IMR-90 (cell line): Measurements from ENCODE around the gene CLCNKA. TPM values are rescaled to one million over a fixed set of nuclear protein-coding genes. Genes with fewer than 3 reads are reported as not detected.

Experiments
- ATAC-seq: fragments of 200-7000 bp; cut with Tn5 transposase; 2 replicates; pipeline ENCODE4 v1.9.1; 2020; ENCODE audit warnings: low read depth, mild to moderate bottlenecking, moderate library complexity
- BruUV-seq: library from RNA; stranded (reverse); fragments of 400-500 nt; replicated peaks from 2 replicates; lab custom pipeline; 2021; lab: Mats Ljungman, UMichigan
- CTCF ChIA-PET: fragments of 300-600 bp; formaldehyde crosslinking; extraction: SDS; loops from one replicate; lab custom pipeline; 2021; ENCODE audit warnings: antibody characterized with exemption; lab: Yijun Ruan, JAX
- POLR2A ChIA-PET: fragments of 300-600 bp; sonication (Branson Sonifier 250); formaldehyde crosslinking; loops from one replicate; lab custom pipeline; 2022; ENCODE audit warnings: antibody characterized with exemption; ENCODE audit not compliant: unreplicated experiment; lab: Charles Lee
- DNase-seq: peaks from one replicate; pipeline ENCODE4 v3.0.0; 2013
- H2AFZ ChIP-seq: replicated peaks from 2 replicates; pipeline ENCODE3; 2013; ENCODE audit warnings: low read length, mild to moderate bottlenecking; ENCODE audit not compliant: poor library complexity
- H2AK5ac ChIP-seq: 2 replicates; pipeline ENCODE4 v1.6.1; 2013; ENCODE audit warnings: low read depth, low read length, inconsistent platforms
- H2AK9ac ChIP-seq: replicated peaks from 2 replicates; pipeline ENCODE3; 2013; ENCODE audit warnings: mild to moderate bottlenecking, low read depth, low read length, moderate library complexity; ENCODE audit not compliant: poor library complexity
- H2BK120ac ChIP-seq: 2 replicates; pipeline ENCODE4 v1.6.1; 2013; ENCODE audit warnings: low read depth, low read length, inconsistent platforms
- H2BK15ac ChIP-seq: 3 replicates; pipeline ENCODE4 v1.6.1; 2013; ENCODE audit warnings: low read depth, low read length, inconsistent platforms
- H2BK20ac ChIP-seq: 2 replicates; pipeline ENCODE4 v1.6.1; 2013; ENCODE audit warnings: low read depth, mild to moderate bottlenecking, inconsistent platforms, low read length, moderate library complexity
- H2BK5ac ChIP-seq: 2 replicates; pipeline ENCODE4 v1.6.1; 2013; ENCODE audit warnings: mild to moderate bottlenecking, low read depth, low read length, inconsistent platforms; ENCODE audit not compliant: poor library complexity, severe bottlenecking
- H3K14ac ChIP-seq: replicated peaks from 2 replicates; pipeline ENCODE4 v1.6.1; 2013; ENCODE audit warnings: low read depth, low read length, inconsistent platforms
- H3K18ac ChIP-seq: 2 replicates; pipeline ENCODE4 v1.6.1; 2013; ENCODE audit warnings: low read depth, low read length, control low read depth
- H3K23ac ChIP-seq: 2 replicates; pipeline ENCODE4 v1.6.1; 2013; ENCODE audit warnings: low read depth, low read length, inconsistent platforms
- H3K27ac ChIP-seq: 2 replicates; pipeline ENCODE4 v1.5.1; 2013; ENCODE audit warnings: mild to moderate bottlenecking, control low read depth, low read length; ENCODE audit not compliant: insufficient read depth
- H3K27me3 ChIP-seq: 2 replicates; pipeline ENCODE4 v1.6.1; 2013; ENCODE audit warnings: low read length; ENCODE audit not compliant: control insufficient read depth, insufficient read depth
- H3K36me3 ChIP-seq: 2 replicates; pipeline ENCODE4 v1.6.1; 2013; ENCODE audit warnings: low read length, mixed read lengths; ENCODE audit not compliant: control insufficient read depth, insufficient read depth
- H3K4ac ChIP-seq: 2 replicates; pipeline ENCODE4 v1.6.1; 2013; ENCODE audit warnings: low read depth, low read length, inconsistent platforms
- H3K4me1 ChIP-seq: 2 replicates; pipeline ENCODE4 v1.6.1; 2013; ENCODE audit warnings: low read length, mixed read lengths; ENCODE audit not compliant: control insufficient read depth, insufficient read depth
- H3K4me2 ChIP-seq: 2 replicates; pipeline ENCODE4 v1.6.1; 2013; ENCODE audit warnings: low read depth, mild to moderate bottlenecking, control low read depth, low read length, moderate library complexity
- H3K4me3 ChIP-seq: 2 replicates; pipeline ENCODE4 v1.5.1; 2013; ENCODE audit warnings: low read depth, mild to moderate bottlenecking, control low read depth, low read length, moderate library complexity; ENCODE audit not compliant: insufficient read depth
- H3K56ac ChIP-seq: 2 replicates; pipeline ENCODE4 v1.6.1; 2013; ENCODE audit warnings: low read length, inconsistent platforms; ENCODE audit not compliant: insufficient read depth; ENCODE audit errors: extremely low read depth
- H3K79me1 ChIP-seq, 2 experiments: 2 replicates each; pipeline ENCODE4 v1.6.1; 2013; ENCODE audit warnings: low read length in 2 of 2, inconsistent platforms in 1 of 2, low read depth in 1 of 2
- H3K9ac ChIP-seq: 2 replicates; pipeline ENCODE4 v1.6.1; 2013; ENCODE audit warnings: low read depth, low read length, control low read depth
- H3K9me1 ChIP-seq: 2 replicates; pipeline ENCODE4 v1.6.1; 2013; ENCODE audit warnings: low read length, inconsistent platforms; ENCODE audit not compliant: insufficient read depth
- H3K9me3 ChIP-seq: 2 replicates; pipeline ENCODE4 v1.6.1; 2013; ENCODE audit warnings: low read length; ENCODE audit not compliant: control insufficient read depth, insufficient read depth
- H4K20me1 ChIP-seq: 2 replicates; pipeline ENCODE4 v1.6.1; 2013; ENCODE audit warnings: low read length, inconsistent platforms; ENCODE audit not compliant: insufficient read depth
- H4K5ac ChIP-seq: 2 replicates; pipeline ENCODE4 v1.6.1; 2013; ENCODE audit warnings: mild to moderate bottlenecking, low read depth, low read length, control low read depth
- H4K8ac ChIP-seq, 2 experiments: 2 replicates each; pipeline ENCODE4 v1.6.1; 2013; ENCODE audit warnings: low read depth in 2 of 2, low read length in 2 of 2, control low read depth in 1 of 2, inconsistent platforms in 1 of 2
- H4K91ac ChIP-seq: 2 replicates; pipeline ENCODE4 v1.6.1; 2013; ENCODE audit warnings: low read depth, low read length, inconsistent platforms; ENCODE audit not compliant: insufficient read depth
- BHLHE40 ChIP-seq: fragments of 150-350 bp; IDR thresholded peaks from 2 replicates; pipeline ENCODE4 v1.6.1; 2016; ENCODE audit warnings: mild to moderate bottlenecking, low read depth, low read length
- CEBPB ChIP-seq: IDR thresholded peaks from 2 replicates; pipeline ENCODE4 v1.6.1; 2012; ENCODE audit warnings: low read depth, low read length, improper control_type of control experiment
- CHD1 ChIP-seq: IDR thresholded peaks from 2 replicates; pipeline ENCODE4 v1.6.1; 2012; ENCODE audit warnings: low read depth, low read length, improper control_type of control experiment
- FOS ChIP-seq: fragments of 150-350 bp; IDR thresholded peaks from 2 replicates; pipeline ENCODE4 v1.6.1; 2016; ENCODE audit warnings: low read depth, low read length
- MAFK ChIP-seq: IDR thresholded peaks from 2 replicates; pipeline ENCODE4 v1.6.1; 2012; ENCODE audit warnings: low read depth, low read length, improper control_type of control experiment
- NFE2L2 ChIP-seq: fragments of 150-350 bp; IDR thresholded peaks from 2 replicates; pipeline ENCODE4 v1.6.1; 2016; ENCODE audit warnings: low read depth, mild to moderate bottlenecking, low read length
- SMC3 ChIP-seq: fragments of 150-350 bp; IDR thresholded peaks from 2 replicates; pipeline ENCODE4 v1.6.1; 2016; ENCODE audit warnings: low read depth, mild to moderate bottlenecking, antibody characterized with exemption, low read length, moderate library complexity
- WGBS, 2 experiments: methylation state at CpG; one replicate each; pipeline versions ENCODE4 v1.1.5 to v1.1.7; 2013; ENCODE audit warnings: missing lambda C conversion rate in 2 of 2; ENCODE audit not compliant: insufficient read length in 1 of 2; ENCODE audit errors: extremely low coverage in 2 of 2; 5-methylcytosine and 5-hydroxymethylcytosine counted together
- dilution Hi-C: fragments of 300-500 bp; cut with HindIII; formaldehyde crosslinking; loops from one replicate; pipeline ENCODE4 v1.14.3; 2018; ENCODE audit warnings: low sequenced_read_pairs; ENCODE audit not compliant: unreplicated experiment
- in situ Hi-C: fragments of 300-500 bp; cut with MboI; formaldehyde crosslinking; loops from 3 replicates; pipeline ENCODE4 v1.14.3; 2019; ENCODE audit warnings: low sequenced_read_pairs, inconsistent platforms, mixed read lengths
- intact Hi-C: fragments of 100-400 bp; cut with micrococcal nuclease; formaldehyde crosslinking; loops from 2 replicates; pipeline ENCODE4 v1.10.0; 2022
- polyA plus RNA-seq, 3 experiments: library from polyadenylated mRNA; depleted of rRNA; stranded (reverse); fragments of >200 nt; gene quantifications; 2 replicates each; pipeline ENCODE4 v1.2.3, GENCODE V29; 2012; ENCODE audit warnings: low replicate concordance in 1 of 3
- total RNA-seq: library from RNA; depleted of rRNA; stranded (reverse); fragments of >200 nt; gene quantifications from 2 replicates; pipeline ENCODE4 v1.2.3, GENCODE V29; 2012
- TF ChIP-seq, protein P1 (sequence below): conservative IDR thresholded peaks from 2 replicates; pipeline ENCODE4 v1.5.1; 2012; ENCODE audit warnings: mild to moderate bottlenecking, low read depth, low read length, improper control_type of control experiment
- TF ChIP-seq, protein P2 (sequence below): fragments of 150-350 bp; IDR thresholded peaks from 2 replicates; pipeline ENCODE4 v1.6.1; 2016; ENCODE audit warnings: low read depth, mild to moderate bottlenecking, low read length, moderate library complexity, borderline replicate concordance

The CLCNKA gene
- total and polyA plus RNA-seq, 2 of the 4 experiments (the other 2 are of a cell fraction), result 0.05 TPM; not detected in 1

- Histone ChIP-seq H2AK9ac (peak overlapping the region; percentile 69), H3K36me3 (no peaks in the 10 kb centered on the region), H3K14ac (peak overlapping the region; percentile 86), H4K91ac (peak overlapping the region; percentile 46; the same call in 1 of the 2 replicates), H3K9ac (no peak overlapping the region), H4K20me1 (no peaks in the 10 kb centered on the region), H3K18ac (peak overlapping the region; percentile 38; the same call in 1 of the 2 replicates), H3K27ac (peak overlapping the region; percentile 25; the same call in 1 of the 2 replicates), H4K5ac (peak overlapping the region; percentile 44), H3K4me3 (no peak overlapping the region), H3K4me1 (peaks cover 27% of the 10 kb centered on the region), H2BK20ac (peak overlapping the region; percentile 69), H3K56ac (no peak overlapping the region), H2BK5ac (peak overlapping the region; percentile 32), H2BK120ac (peak overlapping the region; percentile 83), H2AK5ac (peak overlapping the region; percentile 66), H3K27me3 (no peaks in the 10 kb centered on the region; the same call in 1 of the 2 replicates), H2BK15ac (no peak overlapping the region; the same call in 2 of the 3 replicates), H3K79me1 (no peaks in the 10 kb centered on the region), H3K9me3 (no peaks in the 10 kb centered on the region), H3K9me1 (peaks cover 3% of the 10 kb centered on the region), H4K8ac (peak overlapping the region; percentile 62 to 87), H3K4me2 (no peak overlapping the region), H2AFZ (peak overlapping the region; percentile 94), H3K4ac (peak overlapping the region; percentile 66), H3K23ac (peak overlapping the region; percentile 71)
- WGBS, 2 experiments, result no CpG with 5 or more reads among the region's 4 CpGs
- ChIA-PET POLR2A (no interaction called here), CTCF (no interaction called here)
- no TSS peak for BruUV-seq
- dilution Hi-C loops (no loop called here), intact Hi-C loops (no loop called here), in situ Hi-C loops (no loop called here)
- ATAC-seq (peak; percentile 18), DNase-seq (no peak)
- TF ChIP-seq BHLHE40 (no peak), CEBPB (no peak), CHD1 (no peak), NFE2L2 (no peak), FOS (no peak), SMC3 (no peak), MAFK (no peak)
- TF ChIP-seq, protein P1, sequence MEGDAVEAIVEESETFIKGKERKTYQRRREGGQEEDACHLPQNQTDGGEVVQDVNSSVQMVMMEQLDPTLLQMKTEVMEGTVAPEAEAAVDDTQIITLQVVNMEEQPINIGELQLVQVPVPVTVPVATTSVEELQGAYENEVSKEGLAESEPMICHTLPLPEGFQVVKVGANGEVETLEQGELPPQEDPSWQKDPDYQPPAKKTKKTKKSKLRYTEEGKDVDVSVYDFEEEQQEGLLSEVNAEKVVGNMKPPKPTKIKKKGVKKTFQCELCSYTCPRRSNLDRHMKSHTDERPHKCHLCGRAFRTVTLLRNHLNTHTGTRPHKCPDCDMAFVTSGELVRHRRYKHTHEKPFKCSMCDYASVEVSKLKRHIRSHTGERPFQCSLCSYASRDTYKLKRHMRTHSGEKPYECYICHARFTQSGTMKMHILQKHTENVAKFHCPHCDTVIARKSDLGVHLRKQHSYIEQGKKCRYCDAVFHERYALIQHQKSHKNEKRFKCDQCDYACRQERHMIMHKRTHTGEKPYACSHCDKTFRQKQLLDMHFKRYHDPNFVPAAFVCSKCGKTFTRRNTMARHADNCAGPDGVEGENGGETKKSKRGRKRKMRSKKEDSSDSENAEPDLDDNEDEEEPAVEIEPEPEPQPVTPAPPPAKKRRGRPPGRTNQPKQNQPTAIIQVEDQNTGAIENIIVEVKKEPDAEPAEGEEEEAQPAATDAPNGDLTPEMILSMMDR, result no peak
- TF ChIP-seq, protein P2, sequence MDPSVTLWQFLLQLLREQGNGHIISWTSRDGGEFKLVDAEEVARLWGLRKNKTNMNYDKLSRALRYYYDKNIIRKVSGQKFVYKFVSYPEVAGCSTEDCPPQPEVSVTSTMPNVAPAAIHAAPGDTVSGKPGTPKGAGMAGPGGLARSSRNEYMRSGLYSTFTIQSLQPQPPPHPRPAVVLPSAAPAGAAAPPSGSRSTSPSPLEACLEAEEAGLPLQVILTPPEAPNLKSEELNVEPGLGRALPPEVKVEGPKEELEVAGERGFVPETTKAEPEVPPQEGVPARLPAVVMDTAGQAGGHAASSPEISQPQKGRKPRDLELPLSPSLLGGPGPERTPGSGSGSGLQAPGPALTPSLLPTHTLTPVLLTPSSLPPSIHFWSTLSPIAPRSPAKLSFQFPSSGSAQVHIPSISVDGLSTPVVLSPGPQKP, result no peak
Observed at GRCh38 chr1:16018308-16018707, 3.5 kb upstream of the CLCNKA start.
